Activated CD4-positive, alpha-beta T cell treated with anti-CD3 and anti-CD28 coated beads for 4 hours (primary cell): ENCODE measurements around the gene MEI1.

Experiments
- DNase-seq, 2 donors: peaks; one replicate each; pipeline ENCODE4 v3.0.0-alpha.2; 2020

Gene MEI1

DNA sequence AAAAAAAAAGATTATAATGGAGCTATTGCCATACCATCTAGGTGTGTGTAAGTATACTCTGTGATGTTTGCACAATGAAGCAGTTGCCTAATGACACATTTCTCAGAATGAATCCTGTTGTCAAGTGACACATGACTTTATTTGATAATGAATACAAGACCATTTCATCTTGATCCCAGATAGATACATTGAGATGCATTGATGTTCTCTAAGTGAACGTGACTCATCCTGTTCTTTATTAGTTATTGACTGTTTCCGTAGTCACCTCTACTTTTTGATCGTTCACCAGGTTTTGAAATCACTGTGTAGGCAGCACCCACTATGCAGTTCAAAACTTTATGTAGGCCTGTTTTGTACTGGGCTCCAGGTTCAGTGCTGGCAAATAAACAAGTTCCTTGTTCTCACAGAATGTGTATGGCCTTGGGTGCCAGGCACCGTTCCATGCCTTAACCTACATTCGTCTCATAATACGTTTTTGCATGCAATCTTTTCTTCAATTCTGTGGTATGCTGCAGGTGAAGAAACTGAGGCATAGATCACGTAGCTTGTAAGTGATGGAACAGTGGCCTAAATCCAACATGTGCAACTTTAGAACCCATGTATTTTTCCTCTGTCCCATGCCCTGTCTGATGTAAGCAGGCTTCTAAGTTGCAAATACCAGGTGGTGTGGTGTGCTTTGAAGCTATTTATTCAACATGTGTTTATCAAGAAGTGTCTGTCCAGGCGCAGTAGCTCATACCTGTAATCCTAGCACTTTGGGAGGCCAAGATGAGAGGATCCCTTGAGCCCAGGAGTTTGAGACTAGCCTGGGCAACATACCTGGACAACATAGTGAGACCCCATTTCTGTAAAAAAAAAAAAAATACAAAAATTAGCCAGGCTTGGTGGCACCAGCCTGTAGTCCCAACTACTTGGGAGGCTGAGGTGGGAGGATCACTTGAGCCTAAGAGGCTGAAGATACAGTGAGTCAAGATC, 144.0 kb downstream of the MEI1 start:
- DNase-seq = no peak

DNA sequence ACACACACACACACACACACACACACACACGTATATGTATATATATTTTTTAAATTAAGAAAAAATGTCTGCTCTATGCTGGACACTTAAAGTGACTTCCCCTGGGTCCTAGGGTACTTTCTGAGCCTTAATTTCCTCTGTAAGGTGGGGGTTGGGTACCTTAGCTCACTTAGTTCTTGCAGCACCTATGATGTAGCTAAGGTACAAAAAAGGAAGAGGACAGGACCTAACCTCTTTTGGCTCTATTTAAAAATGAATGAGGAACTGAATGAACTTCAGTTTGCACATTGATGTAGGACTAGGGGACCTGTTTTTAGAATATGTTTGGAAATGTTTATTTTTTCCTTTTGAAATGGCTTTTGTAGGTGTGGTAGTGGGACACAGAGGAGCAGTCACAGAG, 144.7 kb downstream of the MEI1 start:
- no peak for DNase-seq

DNA sequence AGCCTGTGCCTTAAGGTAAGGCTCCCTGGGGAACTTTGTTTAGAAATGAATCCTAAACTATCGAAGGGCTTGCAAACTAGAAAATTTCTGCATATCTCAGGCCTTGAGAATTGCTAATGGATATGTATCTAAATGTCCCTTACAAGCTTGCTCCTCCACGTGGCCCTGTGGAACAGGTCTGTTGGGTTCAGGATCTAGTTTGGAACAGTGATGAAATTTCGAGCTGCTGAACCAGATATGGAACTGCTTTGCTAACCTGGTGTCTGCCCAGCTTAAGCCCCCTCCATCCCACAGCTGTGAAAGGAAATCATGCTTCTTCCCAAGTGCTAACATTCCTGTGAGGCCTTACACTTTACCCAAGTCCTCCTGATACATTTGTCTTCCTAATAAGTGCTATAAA, 145.2 kb downstream of the MEI1 start:
- DNase-seq = no peak

GRCh38 chr22:41845380-41846267, 146.3 kb downstream of the MEI1 start:
- no peak for DNase-seq

GRCh38 chr22:41846268-41846987, 147.1 kb downstream of the MEI1 start:
- DNase-seq = no peak

DNA sequence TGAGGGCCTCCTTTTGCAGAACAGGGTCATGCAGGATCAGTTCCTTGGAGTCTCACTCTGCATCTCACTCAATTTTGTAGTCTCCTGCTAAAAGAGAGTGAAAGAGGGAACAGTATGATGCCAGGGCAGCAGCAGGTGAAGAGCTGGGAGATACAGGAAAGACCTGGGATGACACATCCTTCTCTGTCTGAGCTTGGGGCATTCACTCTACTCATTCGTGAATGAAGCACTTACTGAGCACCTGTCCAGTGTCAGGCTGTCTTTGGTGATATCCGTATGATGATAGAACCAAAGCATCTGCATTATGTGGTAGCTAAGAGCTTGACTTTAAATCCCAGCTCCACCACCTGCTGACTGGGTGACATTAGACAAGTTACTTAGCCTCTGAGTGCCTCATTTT, 148.0 kb downstream of the MEI1 start:
- no peak for DNase-seq

GRCh38 chr22:41848468-41848867, 149.2 kb downstream of the MEI1 start:
- no peak for DNase-seq
